Endometrial microvascular endothelial cells (primary cell): ENCODE results near the gene OR10AG1. TPM values are rescaled to one million over a fixed set of nuclear protein-coding genes. Genes with fewer than 3 reads are reported as not detected.

Experiments used
- in situ Hi-C: cut with HindIII; loops from 2 replicates; pipeline ENCODE4 v1.10.0; 2017; ENCODE audit warnings: low sequenced_read_pairs, low pct_unique_long_range_greater_than_20kb; ENCODE audit errors: inconsistent ontology term
- total RNA-seq: library from RNA; depleted of rRNA; stranded (reverse); fragments of >200 nt; gene quantifications from one replicate; pipeline ENCODE4 v1.2.3, GENCODE V29; 2015; ENCODE audit errors: inconsistent ontology term

OR10AG1 gene
- not detected for total RNA-seq

- in situ Hi-C loops, result no loop called here
Measured at GRCh38 chr11:55969845-55970244, at the start of gene OR10AG1. Gene OR10AG1, minus strand, starts transcription at chr11:55969945. Its CDS starts 38 bp downstream, at chr11:55969907.

- in situ Hi-C loops, result no loop called here
Measured at GRCh38 chr11:56013805-56014204, 44.1 kb upstream of the OR10AG1 start.

GRCh38 chr11:56010716-56011115, 41.0 kb upstream of the OR10AG1 start:
- in situ Hi-C loops, result no loop called here

- in situ Hi-C loops, result no loop called here
Measured at GRCh38 chr11:55994525-55994924, 24.8 kb upstream of the OR10AG1 start, which contains the start of gene OR5F1. Gene OR5F1, minus strand, starts transcription at chr11:55994625. Its CDS starts 0 bp downstream, at chr11:55994625.

- in situ Hi-C loops, result no loop called here
Measured at GRCh38 chr11:55970935-55971334, 1.2 kb upstream of the OR10AG1 start.

GRCh38 chr11:55967914-55968313, 1.8 kb downstream of the OR10AG1 start:
- in situ Hi-C loops, result no loop called here

- in situ Hi-C loops, result no loop called here
Measured at GRCh38 chr11:55966391-55966790, 3.4 kb downstream of the OR10AG1 start.

GRCh38 chr11:55956521-55956920, 13.2 kb downstream of the OR10AG1 start:
- in situ Hi-C loops, result no loop called here

- in situ Hi-C loops, result no loop called here
Measured at GRCh38 chr11:55949330-55949729, 20.4 kb downstream of the OR10AG1 start.

- in situ Hi-C loops, result no loop called here
Measured at GRCh38 chr11:55942785-55943392, 26.9 kb downstream of the OR10AG1 start.

- in situ Hi-C loops, result no loop called here
Measured at GRCh38 chr11:55936300-55936699, 33.4 kb downstream of the OR10AG1 start, which contains the start of gene OR5I1. Gene OR5I1, minus strand, starts transcription at chr11:55936400. Its CDS starts 0 bp downstream, at chr11:55936400.

- in situ Hi-C loops, result no loop called here
Measured at GRCh38 chr11:55920537-55920936, 49.2 kb downstream of the OR10AG1 start.

Other genes with a start within 250 kb of the OR10AG1 start
- gene OR5D13, start 196.5 kb downstream of the OR10AG1 start, total RNA-seq, result not detected
- not detected for gene OR5D14, start 174.4 kb downstream of the OR10AG1 start, total RNA-seq
- not detected for gene OR5L1, start 158.6 kb downstream of the OR10AG1 start, total RNA-seq
- not detected for gene OR5D18, start 150.3 kb downstream of the OR10AG1 start, total RNA-seq
- not detected for gene OR5L2, start 142.7 kb downstream of the OR10AG1 start, total RNA-seq
- not detected for gene OR5D16, start 131.2 kb downstream of the OR10AG1 start, total RNA-seq
- gene TRIM51, start 86.6 kb downstream of the OR10AG1 start, total RNA-seq, result not detected
- not detected for gene OR5W2, start 55.4 kb downstream of the OR10AG1 start, total RNA-seq
- gene OR5I1, start 33.5 kb downstream of the OR10AG1 start, total RNA-seq, result not detected
- gene OR5F1, start 24.7 kb upstream of the OR10AG1 start, total RNA-seq, result not detected
- gene OR5AS1, start 57.7 kb upstream of the OR10AG1 start, total RNA-seq, result not detected
- not detected for gene OR8I2, start 123.4 kb upstream of the OR10AG1 start, total RNA-seq
- not detected for gene OR8H2, start 133.7 kb upstream of the OR10AG1 start, total RNA-seq
- not detected for gene OR8H3, start 152.4 kb upstream of the OR10AG1 start, total RNA-seq
- gene OR8J3, start 170.3 kb upstream of the OR10AG1 start, total RNA-seq, result not detected
- not detected for gene OR8K5, start 190.4 kb upstream of the OR10AG1 start, total RNA-seq
- gene OR5J2, start 206.7 kb upstream of the OR10AG1 start, total RNA-seq, result not detected